Measurements from ENCODE around the gene STK33.

The STK33 gene

GRCh38 chr11:8352103-8352875, 241.7 kb downstream of the STK33 start:
- no peak for DNase-seq

DNA sequence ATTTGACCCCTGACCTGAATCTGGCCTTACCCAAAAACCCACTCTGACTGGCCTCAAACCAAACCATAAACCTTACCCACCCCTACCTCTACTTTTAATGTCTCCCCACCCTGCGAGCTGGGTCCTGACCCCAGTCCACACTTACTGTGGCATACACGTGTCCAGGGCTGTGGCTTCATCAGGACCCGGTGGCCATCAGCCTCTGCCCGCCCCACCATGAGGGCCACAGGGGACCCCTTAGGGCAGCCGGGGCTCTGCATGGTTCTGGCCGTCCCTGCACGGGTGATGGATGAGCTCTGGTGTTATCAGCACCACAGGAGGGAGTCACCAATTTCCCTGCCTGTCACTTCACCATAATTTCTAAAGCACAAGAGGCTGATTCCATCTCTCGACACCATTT, 242.8 kb downstream of the STK33 start:
- no peak for DNase-seq

DNA sequence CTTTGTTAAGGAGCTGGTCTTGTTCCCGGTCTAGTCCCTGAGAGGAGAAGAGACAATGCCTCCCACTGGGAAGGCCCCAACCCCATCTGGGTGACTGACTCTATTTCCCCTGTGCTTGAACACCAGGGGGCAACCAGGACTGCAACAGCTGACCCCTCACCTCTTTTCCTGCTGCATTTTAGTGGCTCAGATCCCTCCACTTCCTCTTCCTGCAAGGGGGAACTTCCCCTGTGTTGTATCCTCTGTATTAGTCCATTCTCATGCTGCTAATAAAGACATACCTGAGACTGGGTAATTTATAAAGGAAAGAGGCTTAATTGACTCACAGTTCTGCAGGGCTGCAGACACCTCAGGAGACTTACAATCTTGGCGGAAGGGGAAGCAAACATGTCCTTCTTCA, 246.1 kb downstream of the STK33 start:
- no peak for DNase-seq

DNA sequence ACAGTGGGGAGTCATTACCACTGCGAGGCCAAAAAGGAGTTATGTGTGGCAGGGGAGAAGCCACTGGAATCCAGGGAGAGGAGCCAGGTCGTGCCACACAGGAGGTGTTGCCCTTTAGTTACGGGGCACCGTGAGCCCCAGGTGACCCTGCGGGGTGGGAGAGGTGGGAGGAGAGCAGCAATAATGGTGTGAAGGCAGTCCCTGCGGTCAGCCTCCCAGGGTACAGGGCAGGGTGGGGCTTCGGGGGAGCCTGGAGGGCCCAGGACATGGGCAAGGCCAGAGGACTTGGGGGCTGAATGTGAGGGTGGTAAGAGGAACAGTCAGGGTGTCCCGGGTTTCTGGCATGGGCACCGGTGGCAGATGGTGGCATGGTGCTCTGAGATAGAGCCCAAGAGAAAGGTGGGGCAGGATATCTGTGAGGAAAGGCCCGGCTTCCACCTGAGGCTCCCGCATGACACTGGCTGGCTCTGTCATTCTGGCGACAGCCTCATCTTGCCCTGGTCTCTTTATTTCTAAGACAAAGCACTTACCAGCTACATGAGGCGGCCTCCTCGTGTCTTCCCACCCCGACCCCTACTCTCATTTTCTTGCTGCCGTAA, 247.8 kb downstream of the STK33 start:
- DNase-seq = no peak

GRCh38 chr11:8345179-8345578, 248.8 kb downstream of the STK33 start:
- DNase-seq = no peak

DNA sequence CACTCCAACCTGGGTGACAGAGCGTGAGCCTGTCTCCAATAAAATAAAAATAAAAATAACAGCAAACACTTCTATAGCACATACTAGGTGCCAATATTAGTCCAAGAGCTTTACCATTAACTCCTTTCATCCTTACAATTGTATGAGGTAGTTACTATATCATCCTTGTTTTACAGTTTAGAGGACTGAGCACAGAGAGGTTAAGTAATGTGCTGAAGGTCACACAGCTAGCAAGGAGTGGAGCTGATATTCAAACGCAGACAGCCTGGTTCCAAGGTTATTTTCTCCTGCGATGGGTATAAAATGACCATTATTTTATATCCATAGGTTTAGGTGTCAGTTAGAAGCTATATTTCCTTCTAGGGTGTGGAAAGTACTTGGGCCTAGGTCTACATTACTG, 249.7 kb downstream of the STK33 start:
- no peak for DNase-seq

GRCh38 chr11:8342821-8343681, 251.0 kb downstream of the STK33 start:
- no peak for DNase-seq

GRCh38 chr11:8341996-8342395, 252.0 kb downstream of the STK33 start:
- no peak for DNase-seq
